HEK293 (cell line): ENCODE results near the gene EGFL8.

Source experiments
- TCF7L2 ChIP-seq: IDR thresholded peaks from 2 replicates; pipeline ENCODE4 v1.6.1; 2011; ENCODE audit warnings: low read depth, mild to moderate bottlenecking, inconsistent platforms, low read length, moderate library complexity, borderline replicate concordance
- ZNF571 ChIP-seq: fragments of 450-650 bp; formaldehyde crosslinking; IDR thresholded peaks from 2 replicates; pipeline ENCODE4 v1.5.0; 2017; ENCODE audit warnings: missing biosample characterization, missing genetic modification characterization
- TF ChIP-seq, protein P1 (sequence below): IDR thresholded peaks from 2 replicates; pipeline ENCODE4 v1.6.1; 2011; ENCODE audit warnings: mild to moderate bottlenecking, low read depth, low read length, borderline replicate concordance
- TF ChIP-seq, protein P2 (sequence below): fragments of 450-650 bp; formaldehyde crosslinking; IDR thresholded peaks from 2 replicates; pipeline ENCODE4 v1.5.1; 2016; ENCODE audit warnings: missing biosample characterization, missing genetic modification characterization
- TF ChIP-seq, protein P3 (sequence below): fragments of 450-650 bp; formaldehyde crosslinking; IDR thresholded peaks from 2 replicates; pipeline ENCODE4 v1.5.1; 2016; ENCODE audit warnings: missing biosample characterization, missing genetic modification characterization, low read depth

DNA sequence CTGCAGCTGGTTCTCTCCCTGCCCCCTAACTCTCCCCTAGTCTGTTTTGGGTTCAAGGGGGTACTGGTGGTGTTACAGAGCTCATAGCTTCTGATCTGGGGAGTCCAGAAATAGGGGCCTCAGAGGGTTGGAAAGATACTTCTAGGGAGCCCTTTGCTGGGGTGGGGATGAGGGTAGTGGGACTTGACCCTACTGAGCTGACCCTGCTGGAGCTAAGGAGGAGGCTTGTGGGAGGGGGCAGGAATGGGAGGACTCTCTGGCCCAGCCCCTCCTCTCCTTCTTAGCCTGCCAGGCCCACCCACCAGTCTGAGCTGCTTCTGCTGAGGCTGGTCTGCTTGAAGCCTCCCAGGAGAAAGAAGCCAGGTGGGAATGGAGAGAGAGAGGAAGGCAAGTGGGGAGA, at the start of gene EGFL8:
- TF ChIP-seq, protein P1, sequence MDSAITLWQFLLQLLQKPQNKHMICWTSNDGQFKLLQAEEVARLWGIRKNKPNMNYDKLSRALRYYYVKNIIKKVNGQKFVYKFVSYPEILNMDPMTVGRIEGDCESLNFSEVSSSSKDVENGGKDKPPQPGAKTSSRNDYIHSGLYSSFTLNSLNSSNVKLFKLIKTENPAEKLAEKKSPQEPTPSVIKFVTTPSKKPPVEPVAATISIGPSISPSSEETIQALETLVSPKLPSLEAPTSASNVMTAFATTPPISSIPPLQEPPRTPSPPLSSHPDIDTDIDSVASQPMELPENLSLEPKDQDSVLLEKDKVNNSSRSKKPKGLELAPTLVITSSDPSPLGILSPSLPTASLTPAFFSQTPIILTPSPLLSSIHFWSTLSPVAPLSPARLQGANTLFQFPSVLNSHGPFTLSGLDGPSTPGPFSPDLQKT = no peak
- TF ChIP-seq, protein P2, sequence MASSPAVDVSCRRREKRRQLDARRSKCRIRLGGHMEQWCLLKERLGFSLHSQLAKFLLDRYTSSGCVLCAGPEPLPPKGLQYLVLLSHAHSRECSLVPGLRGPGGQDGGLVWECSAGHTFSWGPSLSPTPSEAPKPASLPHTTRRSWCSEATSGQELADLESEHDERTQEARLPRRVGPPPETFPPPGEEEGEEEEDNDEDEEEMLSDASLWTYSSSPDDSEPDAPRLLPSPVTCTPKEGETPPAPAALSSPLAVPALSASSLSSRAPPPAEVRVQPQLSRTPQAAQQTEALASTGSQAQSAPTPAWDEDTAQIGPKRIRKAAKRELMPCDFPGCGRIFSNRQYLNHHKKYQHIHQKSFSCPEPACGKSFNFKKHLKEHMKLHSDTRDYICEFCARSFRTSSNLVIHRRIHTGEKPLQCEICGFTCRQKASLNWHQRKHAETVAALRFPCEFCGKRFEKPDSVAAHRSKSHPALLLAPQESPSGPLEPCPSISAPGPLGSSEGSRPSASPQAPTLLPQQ (tag by site-specific recombination) = no peak
- TF ChIP-seq ZNF571 (tag by site-specific recombination) (no peak), TCF7L2 (no peak)
- TF ChIP-seq, protein P3, sequence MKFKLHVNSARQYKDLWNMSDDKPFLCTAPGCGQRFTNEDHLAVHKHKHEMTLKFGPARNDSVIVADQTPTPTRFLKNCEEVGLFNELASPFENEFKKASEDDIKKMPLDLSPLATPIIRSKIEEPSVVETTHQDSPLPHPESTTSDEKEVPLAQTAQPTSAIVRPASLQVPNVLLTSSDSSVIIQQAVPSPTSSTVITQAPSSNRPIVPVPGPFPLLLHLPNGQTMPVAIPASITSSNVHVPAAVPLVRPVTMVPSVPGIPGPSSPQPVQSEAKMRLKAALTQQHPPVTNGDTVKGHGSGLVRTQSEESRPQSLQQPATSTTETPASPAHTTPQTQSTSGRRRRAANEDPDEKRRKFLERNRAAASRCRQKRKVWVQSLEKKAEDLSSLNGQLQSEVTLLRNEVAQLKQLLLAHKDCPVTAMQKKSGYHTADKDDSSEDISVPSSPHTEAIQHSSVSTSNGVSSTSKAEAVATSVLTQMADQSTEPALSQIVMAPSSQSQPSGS = no peak
